KG1 (cell line): ENCODE data around the gene PPM1H.
"Not testable (repeated sequence)": the region's sequence is repeated elsewhere in the genome, so short reads cannot be mapped to it uniquely, and the experiment has no call there.

Experiments
- DNase-seq: peaks from one replicate; lab custom pipeline; 2025; lab: John Stamatoyannopoulos, UW

The PPM1H gene

GRCh38 chr12:62767496-62767895 lies 167.5 kb downstream of the PPM1H start:
- DNase-seq, result no peak

- no peak for DNase-seq
Observed at GRCh38 chr12:62766496-62766895, 168.5 kb downstream of the PPM1H start.

- DNase-seq, result no peak
Observed at GRCh38 chr12:62763861-62764645, 170.9 kb downstream of the PPM1H start.

DNA sequence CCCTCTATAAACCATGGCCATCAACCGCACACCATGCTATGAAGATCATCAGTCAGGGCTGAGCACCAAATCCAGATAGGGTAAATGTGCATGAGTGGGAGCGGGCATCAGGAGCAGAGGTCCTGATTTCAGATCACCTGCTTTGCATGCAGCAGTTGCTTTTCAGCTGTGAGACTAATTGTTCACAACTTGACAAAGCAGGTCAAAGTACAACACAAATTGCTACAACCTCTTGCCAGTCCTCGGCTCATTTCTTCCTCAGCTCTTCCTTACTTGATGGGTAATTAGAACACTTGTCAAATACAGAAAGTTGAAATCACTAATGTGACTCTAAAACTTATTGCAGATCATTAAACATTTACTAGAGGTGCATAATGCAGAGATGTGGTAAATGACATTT lies 171.6 kb downstream of the PPM1H start:
- no peak for DNase-seq

- DNase-seq, result no peak
Observed at GRCh38 chr12:62762645-62763044, 172.3 kb downstream of the PPM1H start.

DNA sequence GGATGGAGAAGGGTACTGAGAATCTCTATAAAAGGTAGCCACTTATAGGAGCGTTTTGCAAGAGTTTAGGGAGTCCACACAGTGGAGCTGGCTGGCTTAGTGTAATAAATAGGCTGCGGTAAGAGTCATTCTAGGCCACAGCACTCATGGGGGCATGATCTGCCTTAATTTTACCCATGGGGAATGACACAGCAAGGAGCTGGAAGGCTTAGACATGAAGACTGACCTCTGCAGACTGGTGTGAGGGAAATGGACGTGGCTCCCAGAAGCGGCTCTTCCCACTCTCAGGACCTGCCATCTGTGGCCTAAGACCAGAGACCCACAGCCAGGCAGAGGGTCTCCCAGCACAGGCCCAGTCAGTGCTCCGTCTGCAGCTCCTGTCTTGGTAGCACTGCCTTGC lies 173.3 kb downstream of the PPM1H start:
- DNase-seq, result no peak

DNA sequence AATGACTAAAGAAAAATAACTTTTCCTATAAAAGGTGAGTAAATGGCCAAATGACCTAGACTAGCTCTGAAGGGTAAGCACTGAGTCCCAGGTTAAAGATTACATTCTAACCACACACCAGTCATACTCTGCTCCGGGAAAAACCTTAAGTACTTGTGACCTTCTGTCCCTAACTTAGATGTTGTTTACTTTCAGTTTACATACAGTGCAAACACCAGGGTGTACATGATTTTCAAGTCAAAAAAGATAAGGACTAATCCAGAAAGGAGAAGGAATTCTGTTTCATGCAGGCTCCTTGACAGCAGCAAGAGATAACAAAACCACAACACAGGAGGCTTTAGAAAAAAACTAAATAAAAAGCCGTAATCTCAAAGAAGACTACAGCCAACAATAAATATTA lies 174.2 kb downstream of the PPM1H start:
- no peak for DNase-seq

- DNase-seq, result not testable (repeated sequence)
Observed at GRCh38 chr12:62760341-62760740, 174.6 kb downstream of the PPM1H start.

- no peak for DNase-seq
Observed at GRCh38 chr12:62758216-62758615, 176.7 kb downstream of the PPM1H start.

GRCh38 chr12:62757048-62757447 lies 177.9 kb downstream of the PPM1H start:
- DNase-seq, result no peak

DNA sequence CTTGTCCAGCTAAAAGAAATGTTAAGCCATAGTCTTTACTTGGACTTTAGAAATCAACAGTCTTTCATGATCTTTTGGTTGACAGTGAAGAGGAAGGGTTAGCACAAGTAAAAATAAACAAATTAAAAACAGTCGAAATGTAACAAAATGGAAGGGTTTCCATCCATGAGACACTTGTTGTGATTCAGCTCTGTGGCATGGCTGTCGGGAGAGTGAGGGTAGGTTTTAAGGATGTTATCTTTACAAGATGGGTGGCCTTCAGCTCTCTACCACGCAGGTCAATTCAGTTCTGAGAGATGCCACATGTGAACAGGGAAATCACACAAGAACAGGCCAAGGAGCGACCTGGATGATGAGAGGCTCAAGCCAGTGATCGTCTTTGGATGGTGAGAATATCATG lies 180.2 kb downstream of the PPM1H start:
- DNase-seq, result no peak

GRCh38 chr12:62751810-62752155 lies 183.2 kb downstream of the PPM1H start:
- DNase-seq, result no peak

GRCh38 chr12:62750941-62751809 lies 183.8 kb downstream of the PPM1H start:
- no peak for DNase-seq

- DNase-seq, result no peak
Observed at GRCh38 chr12:62749586-62749985, 185.4 kb downstream of the PPM1H start.

- DNase-seq, result no peak
Observed at GRCh38 chr12:62748941-62749468, 185.9 kb downstream of the PPM1H start.

- DNase-seq, result no peak
Observed at GRCh38 chr12:62744551-62744950, 190.4 kb downstream of the PPM1H start.

- no peak for DNase-seq
Observed at GRCh38 chr12:62739266-62740015, 195.5 kb downstream of the PPM1H start.

- DNase-seq, result no peak
Observed at GRCh38 chr12:62738616-62739015, 196.3 kb downstream of the PPM1H start.

DNA sequence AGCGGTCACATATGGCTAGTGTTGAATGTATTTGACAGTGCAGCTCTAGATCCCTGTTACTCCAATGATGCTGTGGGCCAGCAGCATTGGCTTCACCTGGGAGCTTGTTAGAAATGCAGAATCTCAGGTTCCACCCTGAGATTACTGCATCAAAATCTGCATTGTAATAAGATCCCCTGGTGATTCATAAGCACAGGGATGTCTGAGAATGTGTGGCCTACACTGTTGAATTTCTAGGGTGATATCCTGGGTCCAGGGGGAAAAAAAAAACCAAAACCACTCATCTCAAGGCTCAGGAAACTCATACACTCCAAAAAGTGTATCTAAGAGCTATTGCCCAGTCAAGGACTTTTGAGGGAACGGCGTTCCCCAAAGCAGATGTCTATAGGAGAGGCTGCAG lies 196.8 kb downstream of the PPM1H start:
- DNase-seq, result no peak

- DNase-seq, result no peak
Observed at GRCh38 chr12:62737615-62738014, 197.3 kb downstream of the PPM1H start.

DNA sequence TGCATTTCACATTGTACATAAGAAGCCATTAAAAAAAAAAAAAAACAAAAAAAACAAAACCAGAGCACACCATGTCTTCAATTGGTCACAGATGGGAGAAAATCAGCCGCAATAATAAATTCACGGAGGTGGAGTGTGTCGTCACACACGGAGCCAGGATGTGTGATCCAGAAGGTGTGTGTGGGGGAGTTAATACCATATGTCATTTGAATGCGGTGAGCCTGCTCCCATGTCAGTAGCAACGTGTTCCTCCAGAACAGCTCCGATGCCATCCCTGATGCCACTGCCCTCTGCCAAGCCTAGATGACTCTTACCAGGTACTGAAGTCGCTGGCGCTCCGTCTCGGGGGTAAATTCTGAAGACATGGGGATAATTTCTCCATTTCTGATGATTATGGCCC lies 197.8 kb downstream of the PPM1H start:
- DNase-seq, result no peak

GRCh38 chr12:62736596-62736995 lies 198.4 kb downstream of the PPM1H start:
- no peak for DNase-seq
